D721Med (cell line): Measurements from ENCODE around the gene LRMDA.

Experiments
- DNase-seq: peaks from one replicate; pipeline ENCODE4 v3.0.0; 2011; ENCODE audit warnings: low spot score; ENCODE audit not compliant: insufficient read length
- FAIRE-seq: peaks from 2 replicates; lab custom pipeline; 2011; peaks lifted over from hg19 to GRCh38; lab: Jason Lieb, UNC
- TF ChIP-seq, protein P1 (sequence below): IDR thresholded peaks from 2 replicates; pipeline ENCODE4 v1.5.1; 2012; ENCODE audit warnings: mild to moderate bottlenecking, control low read depth; ENCODE audit not compliant: insufficient read depth; ENCODE audit errors: missing control alignments

Gene LRMDA

GRCh38 chr10:76152186-76152585, 720.8 kb downstream of the LRMDA start:
- FAIRE-seq: no peak
- TF ChIP-seq, protein P1, sequence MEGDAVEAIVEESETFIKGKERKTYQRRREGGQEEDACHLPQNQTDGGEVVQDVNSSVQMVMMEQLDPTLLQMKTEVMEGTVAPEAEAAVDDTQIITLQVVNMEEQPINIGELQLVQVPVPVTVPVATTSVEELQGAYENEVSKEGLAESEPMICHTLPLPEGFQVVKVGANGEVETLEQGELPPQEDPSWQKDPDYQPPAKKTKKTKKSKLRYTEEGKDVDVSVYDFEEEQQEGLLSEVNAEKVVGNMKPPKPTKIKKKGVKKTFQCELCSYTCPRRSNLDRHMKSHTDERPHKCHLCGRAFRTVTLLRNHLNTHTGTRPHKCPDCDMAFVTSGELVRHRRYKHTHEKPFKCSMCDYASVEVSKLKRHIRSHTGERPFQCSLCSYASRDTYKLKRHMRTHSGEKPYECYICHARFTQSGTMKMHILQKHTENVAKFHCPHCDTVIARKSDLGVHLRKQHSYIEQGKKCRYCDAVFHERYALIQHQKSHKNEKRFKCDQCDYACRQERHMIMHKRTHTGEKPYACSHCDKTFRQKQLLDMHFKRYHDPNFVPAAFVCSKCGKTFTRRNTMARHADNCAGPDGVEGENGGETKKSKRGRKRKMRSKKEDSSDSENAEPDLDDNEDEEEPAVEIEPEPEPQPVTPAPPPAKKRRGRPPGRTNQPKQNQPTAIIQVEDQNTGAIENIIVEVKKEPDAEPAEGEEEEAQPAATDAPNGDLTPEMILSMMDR: no peak

GRCh38 chr10:76155961-76156360, 724.5 kb downstream of the LRMDA start:
- TF ChIP-seq, protein P1: no peak
- DNase-seq (no peak), FAIRE-seq (no peak)

More at GRCh38 chr10:76152186-76152585, 720.8 kb downstream of the LRMDA start:
- DNase-seq: no peak

DNA sequence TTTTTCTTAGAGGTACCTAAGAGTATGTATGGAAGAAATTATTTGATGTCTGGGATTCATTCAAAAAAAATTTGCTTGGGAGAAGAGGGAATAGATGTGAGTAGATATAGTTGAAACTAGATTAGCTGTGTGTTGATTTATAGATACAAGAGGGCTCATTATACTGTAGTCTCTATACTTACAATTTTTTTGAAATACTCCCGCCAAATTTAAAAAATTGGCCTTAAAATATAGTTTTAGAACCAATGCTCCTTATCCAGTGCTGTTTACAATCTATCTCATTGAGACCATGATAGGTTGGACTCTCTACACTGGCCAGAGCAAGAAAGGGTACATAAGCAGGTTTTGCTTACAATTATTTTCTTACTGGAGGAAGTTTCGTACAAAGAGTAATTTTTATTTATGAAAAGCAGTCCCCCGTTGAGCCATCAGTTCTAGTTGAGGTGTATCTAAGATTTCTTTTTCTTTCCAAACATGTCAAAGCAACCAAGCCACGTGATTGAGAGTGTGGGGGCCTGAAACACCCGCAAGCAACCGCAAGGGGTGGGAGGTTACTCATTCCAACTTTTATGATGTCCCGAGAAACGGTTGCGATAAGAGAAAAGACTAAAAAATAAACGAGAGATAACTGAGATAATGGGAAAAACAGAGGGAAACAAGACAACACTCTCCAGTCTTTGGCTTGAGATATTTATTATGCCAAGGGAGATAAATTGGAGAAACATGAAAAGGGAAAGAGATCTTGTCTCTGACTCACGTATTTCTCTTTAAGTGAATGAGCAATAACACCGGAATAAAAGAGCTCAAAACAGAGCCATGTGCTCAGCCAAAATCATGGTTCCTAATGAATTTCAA, 729.2 kb downstream of the LRMDA start:
- DNase-seq (no peak), FAIRE-seq (no peak)
- TF ChIP-seq, protein P1: no peak

GRCh38 chr10:76161301-76161582, 729.8 kb downstream of the LRMDA start:
- DNase-seq (no peak), FAIRE-seq (no peak)
- TF ChIP-seq, protein P1: no peak

- FAIRE-seq: no peak
Observed at GRCh38 chr10:76168437-76168836, 737.0 kb downstream of the LRMDA start.

DNA sequence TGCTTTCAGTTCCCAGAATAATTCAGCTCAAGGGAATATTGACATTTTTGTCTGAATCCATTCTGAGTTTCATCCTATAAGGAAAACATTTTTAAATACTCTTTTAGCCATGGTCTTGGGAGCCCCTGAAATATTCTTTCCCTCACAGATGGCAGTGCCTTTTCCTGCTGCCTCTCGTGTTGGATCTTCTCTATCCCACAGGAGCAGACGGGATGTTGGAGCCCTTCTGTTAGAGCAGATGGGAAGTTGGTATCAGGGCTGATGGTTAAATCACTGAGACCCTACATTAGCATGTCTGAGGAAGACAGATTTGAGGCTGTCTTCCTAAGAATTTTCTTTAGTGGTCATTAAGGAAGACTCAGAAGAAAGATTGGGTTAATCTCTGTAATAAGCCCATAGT, 737.8 kb downstream of the LRMDA start:
- TF ChIP-seq, protein P1: no peak
- DNase-seq: no peak
- FAIRE-seq: no peak

More at GRCh38 chr10:76168437-76168836, 737.0 kb downstream of the LRMDA start:
- no peak for DNase-seq
- TF ChIP-seq, protein P1: no peak

DNA sequence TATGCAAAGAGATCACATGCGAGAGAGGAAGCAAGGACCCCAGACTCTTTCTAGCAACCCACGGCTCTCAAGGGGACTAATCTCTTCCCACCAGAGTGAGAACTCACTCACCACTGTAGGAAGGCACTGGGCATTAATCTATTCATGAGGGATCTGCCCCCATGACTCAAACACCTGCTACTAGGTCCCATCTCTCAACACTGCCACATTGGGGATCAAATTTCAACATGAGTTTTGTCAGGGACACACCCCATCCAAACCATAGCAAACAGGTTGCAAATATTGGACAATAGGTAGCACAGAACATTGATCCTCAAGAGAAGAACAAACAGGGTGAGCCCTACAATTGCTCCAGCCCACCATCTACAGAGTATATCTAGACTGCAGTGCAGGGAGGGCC, 740.6 kb downstream of the LRMDA start:
- TF ChIP-seq, protein P1: no peak
- DNase-seq: no peak
- no peak for FAIRE-seq
